Activated T-cell treated with anti-CD3 and anti-CD28 coated beads for 1 hour (primary cell): ENCODE results near the gene FOXRED2.
A peak's percentile ranks its signal among the peaks of the same experiment; 100 is the strongest.
"Not testable (repeated sequence)": the region's sequence is repeated elsewhere in the genome, so short reads cannot be mapped to it uniquely, and the experiment has no call there.

Source experiments
- DNase-seq: peaks from one replicate; pipeline ENCODE4 v3.0.0-alpha.2; 2020; ENCODE audit warnings: low read depth

FOXRED2 gene

DNA sequence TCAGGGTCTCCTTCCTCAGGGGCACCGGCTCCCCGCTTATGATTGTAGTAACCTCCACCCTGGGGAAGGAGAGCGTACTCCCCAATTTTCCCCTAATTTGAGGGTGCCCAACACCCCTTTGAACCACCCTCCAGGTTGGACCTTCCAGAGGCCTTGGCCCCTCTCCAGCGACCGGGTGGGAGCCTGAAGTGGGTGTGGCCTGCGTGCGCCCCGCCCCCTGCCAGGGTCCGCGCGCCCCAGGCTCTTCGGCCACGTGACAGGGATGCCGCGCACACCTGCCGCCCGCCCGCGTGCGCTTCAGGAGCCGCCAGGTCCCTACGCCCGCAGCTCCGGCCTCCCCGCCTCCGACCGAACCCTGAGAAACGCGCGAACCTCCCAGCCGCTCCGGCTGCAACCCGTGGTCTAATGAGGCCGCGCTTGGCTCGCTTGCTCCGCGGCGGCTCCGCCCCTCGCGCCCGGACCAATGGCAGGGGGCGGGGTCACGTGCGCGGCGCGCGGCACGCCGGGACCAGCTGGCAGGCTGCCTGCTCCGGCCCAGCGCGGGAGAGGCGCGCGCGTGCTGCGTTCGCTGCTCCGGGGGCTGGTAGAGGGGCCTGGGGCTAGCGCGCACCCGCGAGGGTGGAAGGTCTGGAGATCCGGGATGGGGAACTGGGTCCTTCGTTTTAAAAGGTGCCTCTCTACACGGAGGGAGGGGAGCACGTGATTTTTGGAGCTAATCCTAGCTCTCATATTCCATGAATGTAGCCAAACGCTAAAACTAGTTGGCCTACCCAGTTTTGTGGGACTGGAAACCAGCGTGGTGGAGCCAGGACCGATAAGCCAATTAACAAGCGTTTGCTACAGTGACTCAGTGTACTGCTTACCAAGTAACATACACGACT, at the start of gene FOXRED2:
FOXRED2 (minus strand) TSS at position 404 of the 881 bp plus-strand sequence. CDS start 618 bp downstream, outside the sequence.
- DNase-seq = peak; percentile 85

DNA sequence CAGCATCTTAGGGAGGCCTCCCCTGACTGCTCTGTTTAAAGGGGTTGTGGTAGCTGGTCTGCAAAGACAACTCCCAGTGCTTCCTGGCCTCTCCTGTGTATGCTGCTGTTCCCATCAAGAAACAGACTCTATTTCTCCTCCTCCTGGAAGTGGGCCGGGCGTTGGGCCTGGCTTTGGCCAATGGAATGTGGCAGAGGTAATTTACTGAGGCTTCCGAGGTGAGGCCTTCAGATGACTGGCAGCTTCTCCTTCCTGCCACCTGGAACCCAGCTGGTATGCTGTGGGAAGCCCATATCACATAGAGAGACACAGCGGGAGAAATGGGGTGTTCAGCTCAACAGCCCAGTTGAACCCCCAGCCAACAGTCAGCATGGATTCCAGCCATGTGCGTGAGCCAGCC, 47.3 kb upstream of the FOXRED2 start:
- DNase-seq = no peak

GRCh38 chr22:36552289-36552688, 45.4 kb upstream of the FOXRED2 start:
- DNase-seq = no peak

DNA sequence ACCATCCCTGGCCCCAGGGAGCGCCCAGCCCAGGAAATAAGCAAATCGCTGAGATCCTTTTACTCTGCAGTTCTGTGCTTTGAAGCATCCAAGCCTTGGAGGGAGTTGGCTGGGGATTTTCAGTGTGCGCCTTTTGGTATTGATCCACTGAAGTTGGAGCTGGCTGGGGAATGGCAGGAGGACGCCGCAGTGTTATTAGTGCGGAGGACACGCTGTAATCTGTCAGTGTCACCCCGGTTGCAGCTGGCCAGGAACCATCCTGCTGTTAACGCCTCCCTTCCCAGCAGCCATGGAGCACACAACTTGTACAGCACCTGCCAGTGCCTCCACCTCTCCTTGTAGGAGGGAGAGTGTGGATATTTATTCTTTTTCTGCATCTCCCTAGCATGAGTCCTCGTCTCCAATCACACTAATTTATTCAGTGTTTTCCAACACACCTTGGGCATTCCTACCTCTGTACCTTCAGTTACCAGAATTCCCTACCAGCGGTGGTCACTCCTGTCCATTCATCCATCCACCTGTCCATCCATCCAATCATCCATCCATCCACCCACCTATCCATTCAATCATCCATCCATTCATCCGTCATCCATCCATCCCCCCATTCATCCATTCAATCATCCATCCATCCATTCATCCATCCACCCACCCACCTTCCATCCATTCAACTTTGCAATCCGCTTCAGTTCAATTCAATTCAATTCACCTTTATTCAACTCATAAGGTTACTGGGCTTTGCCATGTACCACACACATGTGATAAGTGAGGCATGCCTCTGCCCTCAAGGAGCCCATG, 44.1 kb upstream of the FOXRED2 start:
- DNase-seq = no peak

- DNase-seq = no peak
Measured at GRCh38 chr22:36549033-36549432, 42.2 kb upstream of the FOXRED2 start.

- DNase-seq = no peak
Measured at GRCh38 chr22:36548606-36549005, 41.8 kb upstream of the FOXRED2 start.

DNA sequence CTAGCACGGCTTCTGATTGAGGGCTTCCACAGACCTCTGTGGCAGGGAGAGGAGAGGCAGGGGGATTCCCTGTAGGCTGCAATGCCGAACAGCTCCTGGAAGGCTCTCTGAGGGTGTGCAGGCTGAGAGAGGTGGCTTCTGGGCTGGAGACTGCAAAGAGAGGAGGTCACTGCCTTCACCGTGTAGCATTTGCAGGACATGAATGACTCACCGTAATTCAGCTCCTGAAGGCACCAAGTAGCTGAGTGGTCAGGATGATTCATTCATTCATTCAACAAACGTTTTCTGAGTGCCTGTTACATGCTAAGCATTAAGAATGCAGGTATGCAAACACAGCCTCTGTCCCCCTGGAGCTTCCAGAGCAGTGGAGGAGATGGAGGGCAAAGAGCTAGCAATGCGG, 40.1 kb upstream of the FOXRED2 start:
- DNase-seq = no peak

- DNase-seq = no peak
Measured at GRCh38 chr22:36546092-36546804, 39.4 kb upstream of the FOXRED2 start.

DNA sequence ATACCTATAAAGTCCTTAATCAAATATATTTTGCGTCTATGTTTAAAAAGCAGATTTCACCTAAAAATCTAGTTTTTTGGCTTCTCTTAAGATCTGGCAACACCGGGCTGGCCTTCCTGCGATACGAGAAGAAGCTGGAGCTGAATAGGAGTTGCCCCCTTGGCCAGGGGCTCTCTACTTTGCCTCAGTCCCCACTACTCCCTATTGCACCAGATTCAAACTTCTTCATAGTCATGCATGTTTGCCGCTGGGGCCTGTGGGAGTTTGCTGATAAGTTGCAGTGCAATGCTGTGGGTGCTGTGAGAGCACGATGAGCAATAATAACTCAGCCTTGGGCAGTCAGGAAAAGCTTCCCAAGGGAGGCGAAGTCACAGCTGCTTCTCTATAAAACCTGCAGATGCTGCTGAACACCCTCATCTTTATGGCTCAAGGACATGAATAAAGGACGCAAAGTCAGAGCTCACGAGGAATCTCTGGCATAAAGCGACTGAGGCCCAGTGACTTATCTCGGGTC, 37.3 kb upstream of the FOXRED2 start:
- no peak for DNase-seq

DNA sequence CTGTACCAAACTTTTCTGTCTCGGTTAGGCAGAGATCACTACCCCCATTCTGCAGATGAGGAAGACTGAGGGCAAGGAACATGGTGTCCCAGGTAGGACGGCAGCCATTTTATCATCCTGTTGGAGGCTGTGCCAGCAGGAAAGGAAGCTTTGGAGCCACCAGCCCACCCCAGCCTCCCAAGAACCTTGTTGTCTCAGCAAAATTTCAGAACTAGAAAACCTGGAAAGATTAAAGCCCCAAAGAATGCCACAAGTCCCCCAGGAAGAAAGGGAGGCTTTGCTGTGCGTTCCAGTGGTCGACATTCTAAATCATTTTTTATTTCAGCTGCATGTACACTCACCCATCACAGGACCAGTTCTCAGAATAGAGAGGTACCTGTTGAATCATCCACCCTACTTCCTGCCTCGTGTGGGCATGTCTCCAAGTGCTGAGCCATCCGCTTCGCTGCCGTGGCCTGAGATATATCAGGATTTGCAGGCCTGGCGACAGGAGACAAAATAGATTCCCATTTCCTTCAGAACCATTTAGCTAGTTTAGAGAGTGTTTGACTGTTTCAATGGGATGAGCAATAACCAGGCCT, 35.1 kb upstream of the FOXRED2 start:
- no peak for DNase-seq

DNA sequence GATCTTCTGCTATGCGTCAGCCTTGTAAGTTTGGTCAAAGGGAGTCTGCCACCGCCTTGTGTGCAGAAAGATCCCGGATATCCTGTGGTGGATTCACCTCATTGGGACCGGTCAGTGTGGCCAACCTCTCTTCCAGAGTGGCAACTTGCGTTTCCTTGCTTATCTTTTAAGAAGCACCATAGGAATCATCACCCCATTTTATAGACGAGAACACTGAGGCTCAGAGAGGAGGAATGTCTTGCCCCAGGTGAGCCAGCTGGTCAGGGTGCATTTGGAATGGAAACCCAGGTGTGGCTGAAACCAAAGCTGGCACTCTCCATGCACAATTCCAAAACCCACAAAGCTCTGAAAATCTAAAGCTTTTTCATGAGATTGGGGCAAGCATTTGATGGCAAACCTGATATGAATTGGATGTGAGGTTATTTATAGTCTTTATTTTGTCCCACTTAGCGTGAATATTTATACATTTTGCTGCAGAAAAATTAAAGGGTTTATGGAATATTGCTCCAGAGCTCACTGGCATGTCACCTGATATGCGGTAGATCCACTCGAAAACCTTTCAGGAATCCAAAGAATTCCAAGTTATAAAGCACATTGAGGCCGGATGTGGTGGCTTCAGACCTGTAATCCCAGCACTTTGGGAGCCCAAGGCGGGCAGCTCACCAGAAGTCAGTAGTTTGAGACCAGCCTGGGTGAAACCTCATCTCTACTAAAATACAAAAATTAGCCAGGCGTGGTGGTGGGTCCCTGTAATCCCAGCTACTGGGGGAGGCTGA, 34.2 kb upstream of the FOXRED2 start:
- no peak for DNase-seq

DNA sequence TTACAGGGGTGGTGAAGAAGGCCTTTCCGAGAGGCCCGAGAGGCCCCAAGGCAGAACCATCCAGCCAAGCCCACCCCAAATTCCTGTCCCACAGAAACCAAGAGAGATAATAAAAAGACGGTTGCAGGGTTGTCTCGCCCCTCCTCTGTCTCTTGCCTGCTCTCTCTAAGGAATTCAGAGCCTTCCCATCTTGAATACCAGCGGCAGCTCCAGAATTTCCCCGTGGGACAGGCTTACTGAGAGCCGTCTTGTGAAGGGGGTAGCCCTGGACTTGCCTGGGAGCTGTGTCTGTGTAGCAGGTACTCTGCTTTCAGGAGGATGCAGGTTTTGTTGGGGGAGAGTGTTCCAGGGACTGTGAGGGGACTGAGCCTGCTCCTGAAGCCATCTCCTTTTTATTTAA, 31.7 kb upstream of the FOXRED2 start:
- no peak for DNase-seq

DNA sequence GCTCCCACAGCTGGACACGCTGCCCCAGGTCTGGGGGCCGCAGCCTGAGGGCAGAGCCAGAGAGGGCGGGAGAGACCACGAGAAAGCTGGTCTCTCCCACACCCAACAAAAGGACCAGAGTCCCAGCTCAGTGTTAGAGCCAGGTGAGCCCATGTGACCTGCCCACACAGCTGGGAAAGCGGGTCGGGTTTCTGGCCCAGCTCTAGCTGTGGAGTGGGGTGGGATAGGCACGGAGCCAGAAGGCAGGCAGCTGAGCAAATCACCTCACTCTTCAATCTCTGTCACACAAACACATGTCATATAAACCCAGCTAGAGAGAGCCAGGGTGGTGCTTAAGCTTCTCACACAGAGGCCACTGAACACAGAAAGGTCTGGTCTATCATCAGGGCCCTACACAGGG, 29.9 kb upstream of the FOXRED2 start:
- no peak for DNase-seq

- not testable (repeated sequence) for DNase-seq
Measured at GRCh38 chr22:36533320-36533719, 26.5 kb upstream of the FOXRED2 start.

GRCh38 chr22:36532466-36532865, 25.6 kb upstream of the FOXRED2 start:
- DNase-seq = no peak

DNA sequence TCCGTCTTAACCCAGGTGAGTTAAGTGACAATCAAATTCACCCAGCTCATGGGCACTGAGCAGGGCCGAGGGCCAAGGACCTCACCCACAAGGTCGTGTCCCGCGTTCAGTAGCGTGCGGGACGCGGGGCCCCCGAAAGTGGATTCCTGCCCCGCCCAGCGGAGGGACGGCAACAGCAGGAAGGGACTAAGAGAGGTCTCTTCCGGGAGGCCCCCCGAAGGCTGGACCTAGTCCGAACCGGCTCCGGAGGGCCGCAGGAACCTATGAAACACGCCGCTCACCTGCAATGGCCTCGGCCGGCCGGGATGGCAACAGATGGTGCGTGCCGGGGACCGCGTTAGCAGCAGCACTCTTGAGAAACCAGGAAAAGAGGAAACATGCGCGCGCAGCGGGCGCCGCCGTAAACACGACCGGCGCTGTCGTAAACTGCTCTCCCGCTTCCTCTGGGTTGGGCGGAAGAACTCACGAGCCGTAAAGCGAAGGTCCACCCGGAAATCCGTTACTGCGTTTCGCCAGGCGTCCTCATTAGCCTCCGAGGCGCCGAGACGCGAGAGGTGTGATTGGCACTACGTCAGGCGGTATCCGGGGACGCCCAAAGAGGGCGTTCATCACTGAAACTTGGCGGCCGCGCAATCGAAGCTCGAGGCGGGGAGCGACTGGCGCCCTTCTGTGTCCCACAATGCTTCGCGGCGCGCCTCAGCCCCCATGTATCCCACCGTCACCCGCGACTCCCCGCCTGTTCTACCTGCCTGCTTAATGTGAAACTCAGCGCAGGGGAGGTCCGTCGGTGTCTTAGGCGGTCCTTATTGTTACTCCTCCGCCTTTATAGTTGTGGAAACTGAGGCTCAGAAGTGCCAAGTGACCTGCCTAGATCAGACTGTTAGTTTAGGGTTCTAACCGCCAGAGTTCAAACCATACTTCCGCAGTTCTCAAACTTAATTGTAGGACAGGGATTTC, 22.2 kb upstream of the FOXRED2 start, which contains the start of gene EIF3D:
EIF3D (minus strand) TSS at position 372 of the 957 bp plus-strand sequence. CDS start 3,045 bp downstream, outside the sequence.
- peak; percentile 97 for DNase-seq

- DNase-seq = no peak
Measured at GRCh38 chr22:36528341-36528740, 21.5 kb upstream of the FOXRED2 start.

DNA sequence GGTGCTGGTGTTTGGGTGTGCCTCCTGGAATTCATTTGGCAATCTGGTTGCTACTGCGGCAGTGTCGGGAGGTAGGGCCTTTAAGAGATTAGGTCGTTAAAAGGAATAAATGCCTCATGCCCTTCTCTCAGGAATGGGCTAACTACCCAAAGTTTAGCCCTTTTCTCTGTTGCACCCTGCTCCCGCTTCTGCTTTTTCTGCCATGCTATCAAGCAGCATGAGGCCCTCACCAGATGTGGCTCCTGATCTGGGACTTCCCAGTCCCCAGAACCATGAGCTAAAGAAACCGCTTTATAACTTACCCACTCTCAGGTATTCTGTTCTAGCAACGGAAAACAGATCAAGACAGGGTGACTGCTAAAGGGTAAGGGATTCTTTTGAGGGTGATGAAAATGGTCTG, 15.8 kb upstream of the FOXRED2 start:
- no peak for DNase-seq

DNA sequence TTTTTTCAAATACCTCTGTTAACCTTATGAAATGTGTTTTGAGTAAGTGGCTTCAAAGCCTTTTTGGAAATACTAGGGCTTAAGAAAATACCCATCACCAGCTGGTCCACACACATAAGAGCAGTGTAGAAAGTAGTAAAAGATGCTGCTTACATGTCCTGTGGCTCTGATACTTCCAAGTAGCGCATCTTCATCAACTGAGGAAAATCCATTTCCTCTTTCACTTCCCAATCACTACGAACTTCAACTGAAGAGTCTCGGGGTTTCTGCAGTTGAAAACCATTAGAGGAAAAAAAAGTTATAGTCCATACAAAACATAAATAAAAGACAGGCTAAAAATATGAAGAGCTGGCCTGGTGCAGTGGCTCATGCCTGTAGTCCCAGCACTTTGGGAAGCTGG, 13.6 kb upstream of the FOXRED2 start:
- no peak for DNase-seq

DNA sequence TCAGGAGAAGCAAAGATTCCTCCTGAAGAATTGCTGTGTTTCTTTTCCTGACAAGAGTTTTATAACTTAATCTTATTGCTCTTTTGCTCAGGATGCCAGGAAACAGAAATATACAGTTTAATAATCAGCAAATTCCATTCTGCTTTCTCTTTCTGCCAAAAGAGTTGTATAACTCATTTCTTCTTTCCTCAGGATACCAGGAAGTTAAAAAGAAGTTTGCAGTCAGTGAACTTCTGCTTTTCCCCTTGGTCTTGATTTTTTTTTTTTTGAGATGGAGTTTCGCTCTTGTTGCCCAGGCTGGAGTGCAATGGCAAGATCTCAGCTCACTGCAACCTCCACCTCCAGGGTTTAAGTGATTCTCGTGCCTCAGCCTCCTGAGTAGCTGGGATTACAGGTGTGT, 13.1 kb upstream of the FOXRED2 start:
- not testable (repeated sequence) for DNase-seq
